HPDE6-E6E7 (cell line): ENCODE data around the gene EML6.
A peak's percentile ranks its signal among the peaks of the same experiment; 100 is the strongest.
"Not testable (repeated sequence)": the region's sequence is repeated elsewhere in the genome, so short reads cannot be mapped to it uniquely, and the experiment has no call there.

Experiments
- DNase-seq: peaks from one replicate; pipeline ENCODE4 v3.0.0; 2011; ENCODE audit warnings: missing footprints; ENCODE audit errors: extremely low spot score

EML6 gene

DNA sequence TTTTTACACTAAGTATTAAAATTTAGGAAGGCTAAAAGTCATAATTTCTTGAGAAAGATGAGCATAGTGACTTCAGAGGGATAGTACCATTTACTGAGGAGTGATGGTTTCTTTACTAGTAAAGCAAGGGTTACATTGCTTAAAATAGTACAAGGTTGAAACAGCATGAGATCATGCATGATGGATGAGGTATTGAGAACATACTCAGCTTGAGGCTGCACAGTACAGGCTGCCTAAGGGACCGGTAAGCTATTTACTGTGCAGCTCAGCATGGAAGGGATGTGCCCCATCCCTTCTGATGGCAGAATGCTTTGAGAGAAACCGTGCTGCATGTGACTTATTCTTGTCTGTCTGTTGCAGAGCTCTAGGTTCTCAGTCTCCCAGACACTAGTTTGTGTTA, 122.1 kb downstream of the EML6 start:
- no peak for DNase-seq

DNA sequence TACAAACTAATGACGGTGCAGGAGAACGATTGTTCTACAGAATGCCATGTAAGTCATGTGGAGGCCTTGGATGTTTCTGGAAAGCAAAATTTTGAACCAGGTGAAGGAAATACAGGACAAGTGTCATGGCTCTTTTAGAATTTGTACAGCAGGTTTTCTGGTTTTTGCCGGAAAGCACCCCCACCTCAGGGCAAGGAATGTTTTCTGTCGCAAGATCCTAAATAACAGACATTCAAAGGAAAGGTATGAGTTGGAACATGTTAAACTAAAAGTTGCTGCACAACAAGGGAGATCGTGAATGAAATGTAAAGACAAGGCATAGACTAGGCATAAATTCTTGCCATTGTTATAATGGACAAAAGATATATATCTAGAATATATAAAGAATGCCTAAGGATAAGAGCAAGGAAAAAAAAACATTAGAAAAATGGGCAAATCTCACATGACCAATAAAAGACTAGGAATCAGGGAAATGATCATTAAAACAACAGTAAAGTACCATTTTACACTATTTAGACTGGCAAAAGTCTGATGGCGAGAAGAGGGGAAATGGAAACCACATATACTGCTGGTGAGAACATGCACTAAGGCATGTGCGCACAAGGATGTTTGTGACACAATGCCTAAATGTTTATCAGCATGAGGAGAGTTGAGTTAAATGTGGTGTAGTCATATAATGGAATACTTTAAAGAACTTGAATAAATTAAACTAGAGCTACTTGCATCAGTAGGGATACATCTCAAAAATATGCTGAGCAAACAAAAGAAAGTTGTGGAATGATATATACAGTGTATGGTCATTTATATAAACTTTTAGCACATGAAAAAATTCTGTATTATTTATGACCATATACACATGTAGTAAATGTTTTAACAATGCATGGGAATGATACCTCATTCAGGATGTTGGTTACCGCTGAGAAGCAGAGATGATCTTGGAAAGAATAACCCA, 127.0 kb downstream of the EML6 start:
- DNase-seq: no peak

DNA sequence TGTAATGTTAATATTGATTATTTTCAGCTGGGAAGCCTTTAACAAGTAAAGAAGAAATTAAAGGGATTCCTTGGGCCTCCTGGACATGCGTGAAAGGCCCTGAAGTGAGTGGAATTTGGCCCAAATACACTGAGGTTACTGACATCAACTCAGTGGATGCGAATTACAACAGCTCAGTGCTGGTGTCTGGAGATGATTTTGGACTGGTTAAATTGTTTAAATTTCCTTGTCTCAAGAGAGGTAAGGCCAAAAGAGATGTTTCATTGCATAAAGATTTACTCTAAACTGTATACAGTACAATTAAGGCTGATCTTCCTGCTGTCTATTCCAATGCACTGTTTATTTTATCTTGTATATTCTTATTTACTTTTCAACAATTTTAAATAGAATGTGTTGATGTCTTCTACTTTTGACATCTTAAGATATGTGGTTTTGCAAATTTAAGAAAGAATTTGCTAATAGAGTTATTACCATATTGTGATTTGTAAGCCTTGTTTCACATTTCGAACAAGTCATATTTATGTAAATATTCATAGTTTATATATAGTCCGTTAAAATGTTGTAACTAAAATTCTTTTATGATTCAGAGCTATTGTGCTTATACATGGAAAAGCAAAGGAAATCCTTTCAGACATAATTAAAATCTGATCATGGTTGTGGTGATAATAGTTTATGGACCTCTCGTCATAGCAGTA, 130.3 kb downstream of the EML6 start:
- no peak for DNase-seq

DNA sequence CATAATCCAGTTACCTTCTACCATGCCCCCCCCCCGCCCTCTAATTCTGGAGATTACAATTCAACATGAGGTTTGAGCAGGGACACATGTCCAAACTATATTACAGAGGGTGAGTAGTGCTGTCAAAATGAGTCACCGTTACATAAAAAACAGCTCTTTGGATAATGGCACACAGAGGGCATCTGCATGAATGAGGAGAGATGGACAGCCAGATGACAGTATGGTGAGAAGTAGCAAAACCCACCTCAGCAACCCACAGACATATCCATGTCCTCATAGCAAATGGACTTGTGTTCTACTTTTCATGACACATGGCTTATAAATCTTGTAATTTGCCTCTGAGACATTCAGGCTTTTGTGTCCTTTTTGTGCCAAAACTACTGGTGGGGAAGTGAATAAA, 132.0 kb downstream of the EML6 start:
- DNase-seq: no peak

DNA sequence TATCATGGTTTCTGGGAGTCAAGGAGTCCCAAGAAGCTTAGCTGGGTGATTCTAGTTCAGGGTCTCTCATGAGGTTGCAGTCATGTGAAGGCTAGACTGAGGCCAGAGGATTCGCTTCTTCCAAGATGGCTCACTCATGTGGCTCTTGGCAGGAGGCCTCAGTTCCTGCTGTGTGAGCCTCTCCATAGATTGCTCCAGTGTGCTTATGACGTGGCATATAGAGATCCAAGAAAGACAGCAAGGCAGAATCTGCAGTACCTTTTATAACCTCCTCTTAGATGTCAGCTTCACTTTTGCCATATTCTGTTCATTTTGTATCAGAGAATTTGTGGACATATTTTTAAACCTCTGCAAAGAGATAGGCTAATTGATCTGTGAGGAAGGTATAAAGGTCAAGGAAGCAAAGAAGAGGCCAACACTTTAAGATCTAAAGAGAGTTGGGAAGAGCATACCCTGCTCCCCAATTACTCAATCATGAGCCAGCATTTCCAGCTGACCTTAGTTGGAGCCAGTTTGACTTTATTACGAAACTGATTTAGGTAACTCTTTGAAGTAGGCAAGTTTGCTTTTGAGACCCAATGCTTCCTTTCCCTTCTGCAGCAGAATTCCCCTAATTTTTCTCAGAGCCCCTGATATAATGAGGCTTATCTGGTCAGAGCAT, 134.7 kb downstream of the EML6 start:
- no peak for DNase-seq

DNA sequence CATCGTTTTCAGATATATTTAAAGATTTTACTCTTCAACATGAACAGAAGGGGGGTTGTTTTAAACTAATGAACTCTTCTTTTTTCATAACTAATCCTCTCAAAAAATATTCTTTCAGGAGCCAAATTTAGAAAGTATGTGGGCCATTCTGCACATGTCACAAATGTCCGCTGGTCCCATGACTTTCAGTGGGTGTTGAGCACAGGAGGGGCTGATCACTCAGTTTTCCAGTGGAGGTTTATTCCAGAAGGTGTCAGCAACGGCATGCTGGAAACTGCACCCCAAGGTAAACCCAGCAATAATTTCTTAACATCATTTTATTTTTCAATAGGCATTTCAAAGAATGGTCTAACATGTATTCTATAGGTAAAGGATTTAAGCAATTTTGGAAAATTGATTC, 136.0 kb downstream of the EML6 start:
- DNase-seq: no peak

DNA sequence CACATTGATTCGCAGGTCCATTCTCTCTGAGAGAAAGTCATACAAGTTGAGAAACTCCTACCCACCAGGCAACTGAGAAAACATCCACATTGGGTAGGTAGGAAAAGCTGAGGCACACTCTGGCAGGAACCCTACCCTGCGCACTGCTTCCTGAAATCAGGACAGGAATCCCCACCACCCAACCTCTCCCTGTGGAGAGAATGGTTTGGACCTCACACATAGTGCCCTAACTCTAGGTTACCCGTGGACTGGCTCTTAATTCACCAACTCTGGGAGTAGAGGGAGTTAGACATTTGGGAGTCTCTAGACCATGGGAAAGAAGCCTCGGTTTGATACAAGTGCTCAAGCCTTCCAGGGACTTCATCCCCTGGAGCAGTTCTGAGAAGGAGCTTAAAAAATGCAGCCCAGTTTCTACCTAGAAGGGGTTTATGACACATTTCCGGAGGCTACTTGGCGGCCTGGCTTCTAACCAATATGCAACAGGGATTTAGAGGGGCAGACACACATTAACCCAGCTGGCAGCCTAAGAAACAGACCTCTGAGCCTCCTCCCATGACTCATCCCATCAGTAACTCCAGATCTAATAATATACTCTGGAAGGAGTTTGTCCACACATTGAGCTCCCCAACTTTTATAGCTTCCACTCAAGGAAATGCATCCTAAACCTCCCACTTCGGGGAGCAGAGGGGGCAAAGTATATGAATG, 136.7 kb downstream of the EML6 start:
- DNase-seq: peak; percentile 42

DNA sequence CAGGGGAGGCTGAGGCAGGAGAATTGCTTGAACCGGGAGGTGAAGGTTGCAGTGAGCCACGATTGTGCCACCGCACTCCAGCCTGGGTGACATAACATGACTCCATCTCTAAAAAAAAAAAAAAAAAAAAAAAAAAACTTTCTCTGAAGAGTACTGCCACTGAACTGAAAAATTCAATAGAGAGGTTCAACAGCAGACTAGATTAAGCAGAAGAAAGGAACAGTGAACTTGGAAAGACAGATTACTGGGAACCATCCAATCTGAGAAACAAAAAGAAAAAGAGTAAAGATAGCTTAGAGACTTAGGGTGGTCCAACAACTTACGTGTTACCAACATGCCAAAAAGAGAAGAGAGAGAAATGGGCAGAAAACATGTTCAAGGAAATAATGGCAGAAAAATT, 138.8 kb downstream of the EML6 start:
- no peak for DNase-seq

DNA sequence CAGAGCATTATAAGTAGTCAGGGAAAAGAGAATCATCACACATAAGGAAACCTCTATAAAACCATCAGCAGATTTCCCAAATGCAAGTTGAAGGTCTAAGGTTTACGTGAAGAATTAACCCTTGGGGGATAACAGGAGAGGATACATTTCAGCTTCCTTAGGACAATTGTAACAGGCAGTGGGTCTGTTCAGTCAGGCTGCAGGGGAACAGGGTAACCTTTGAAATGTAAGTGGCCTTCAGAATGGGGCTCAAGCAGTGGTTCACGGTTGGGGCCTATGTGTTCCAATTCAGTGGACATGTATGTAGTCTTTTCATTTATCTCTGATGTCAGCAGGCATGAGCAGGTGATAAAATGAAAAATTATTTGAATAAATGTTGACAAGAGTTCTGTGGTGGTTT, 139.3 kb downstream of the EML6 start:
- DNase-seq: no peak

DNA sequence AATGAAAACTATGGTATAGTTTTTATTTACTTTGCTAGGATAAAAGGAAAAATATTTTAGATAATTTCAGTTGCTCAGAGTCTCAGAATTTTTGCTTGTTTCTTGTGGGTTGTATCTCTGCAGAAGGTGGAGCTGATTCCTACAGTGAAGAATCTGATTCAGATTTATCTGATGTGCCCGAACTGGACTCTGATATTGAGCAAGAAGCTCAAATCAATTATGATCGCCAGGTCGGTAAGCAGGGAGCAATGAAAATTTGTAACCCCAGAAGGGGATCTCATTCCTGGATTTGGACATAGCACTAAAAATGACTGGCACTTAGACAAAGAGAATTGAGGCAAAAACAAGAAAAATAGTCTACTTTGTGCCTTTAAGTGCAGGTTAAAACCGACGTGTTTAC, 140.2 kb downstream of the EML6 start:
- no peak for DNase-seq

DNA sequence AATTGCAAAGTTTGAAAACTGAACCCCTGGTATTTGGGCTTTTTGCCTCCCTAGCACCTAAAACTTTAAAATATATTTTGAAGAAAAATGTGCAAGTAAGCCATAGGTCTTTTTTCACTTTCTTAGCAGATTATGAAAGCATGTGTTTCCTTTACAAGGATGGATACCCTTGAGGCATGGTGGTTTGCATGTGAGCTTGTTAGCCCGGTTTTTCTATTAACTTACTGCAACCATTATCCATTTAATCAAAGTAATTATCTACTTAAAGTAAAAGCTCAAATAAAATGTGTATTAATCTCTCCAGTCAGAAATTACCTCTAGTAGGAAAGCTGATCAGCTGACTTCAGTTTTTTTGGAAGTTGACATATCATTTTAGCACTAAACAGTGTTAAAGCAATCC, 140.6 kb downstream of the EML6 start:
- no peak for DNase-seq

DNA sequence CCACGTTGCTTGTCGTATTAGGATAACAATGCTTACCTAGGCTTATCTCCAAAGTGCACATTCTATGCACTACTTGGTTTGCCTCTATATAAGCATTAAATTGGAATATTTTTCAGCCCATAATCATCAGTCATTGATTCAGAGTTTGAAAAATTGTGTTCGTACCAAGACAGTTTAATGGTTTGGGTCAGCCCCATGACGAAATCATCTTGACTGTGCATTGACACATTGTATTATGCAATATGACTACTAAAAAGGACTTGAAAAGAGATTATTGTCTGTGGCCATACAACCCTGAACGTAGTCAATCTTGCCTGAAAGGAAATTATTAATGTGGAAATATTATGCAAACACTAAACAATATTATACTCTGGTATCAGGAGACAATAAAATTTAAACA, 141.3 kb downstream of the EML6 start:
- DNase-seq: no peak

DNA sequence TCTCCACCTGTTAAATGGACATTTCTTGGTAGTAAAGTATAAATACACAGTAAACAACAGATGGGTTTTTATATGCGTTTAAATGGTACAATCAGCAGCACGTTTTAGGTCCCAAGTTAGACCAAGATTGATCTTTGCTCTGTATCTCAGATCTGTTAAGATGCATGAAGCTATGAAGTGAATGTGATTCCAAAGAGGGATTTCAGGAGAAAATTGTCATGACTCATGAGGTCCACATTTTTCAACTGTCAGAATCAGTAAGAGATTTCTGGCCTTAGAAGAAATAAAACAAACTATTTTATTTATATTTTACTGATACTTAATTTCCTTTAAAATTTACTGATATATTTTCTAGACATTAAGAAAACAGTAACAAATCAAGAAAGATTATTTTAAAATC, 142.7 kb downstream of the EML6 start:
- no peak for DNase-seq

DNA sequence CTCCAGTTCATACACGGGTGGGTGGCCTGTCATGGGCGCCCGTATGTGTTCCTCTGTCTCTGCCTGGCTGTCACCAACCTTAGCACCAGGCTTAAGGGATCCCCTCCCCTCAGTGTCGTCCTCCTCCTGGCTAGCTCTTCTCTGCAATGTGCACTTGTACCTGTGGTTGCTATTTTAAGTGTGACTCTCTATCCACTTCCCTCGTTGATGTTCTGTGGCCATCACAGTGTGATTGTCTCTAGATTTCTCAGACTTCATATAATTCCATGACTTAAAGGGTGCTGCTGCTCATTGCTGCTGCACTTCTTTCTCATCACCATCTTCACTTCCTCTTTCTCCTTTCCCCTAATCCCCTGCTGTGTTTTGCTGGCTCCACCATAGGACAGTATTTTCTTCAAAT, 143.4 kb downstream of the EML6 start:
- no peak for DNase-seq

DNA sequence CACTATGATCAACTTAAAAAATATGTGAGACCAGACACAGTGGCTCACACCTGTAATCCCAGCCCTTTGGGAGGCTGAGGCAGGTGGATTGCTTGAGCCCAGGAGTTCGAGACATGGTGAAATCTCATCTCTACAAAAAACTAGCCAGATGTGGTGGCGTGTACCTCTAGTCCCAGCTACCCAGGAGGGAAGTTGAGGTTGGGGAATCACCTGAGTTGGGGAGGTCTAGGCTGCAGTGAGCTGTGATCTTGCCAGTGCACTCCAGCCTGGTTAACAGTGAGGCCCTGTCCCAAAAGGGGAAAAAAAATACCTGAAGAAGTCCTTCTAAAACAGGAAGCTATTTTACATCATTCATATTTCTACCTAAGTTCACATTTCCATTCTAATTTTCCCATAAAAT, 144.0 kb downstream of the EML6 start:
- no peak for DNase-seq

DNA sequence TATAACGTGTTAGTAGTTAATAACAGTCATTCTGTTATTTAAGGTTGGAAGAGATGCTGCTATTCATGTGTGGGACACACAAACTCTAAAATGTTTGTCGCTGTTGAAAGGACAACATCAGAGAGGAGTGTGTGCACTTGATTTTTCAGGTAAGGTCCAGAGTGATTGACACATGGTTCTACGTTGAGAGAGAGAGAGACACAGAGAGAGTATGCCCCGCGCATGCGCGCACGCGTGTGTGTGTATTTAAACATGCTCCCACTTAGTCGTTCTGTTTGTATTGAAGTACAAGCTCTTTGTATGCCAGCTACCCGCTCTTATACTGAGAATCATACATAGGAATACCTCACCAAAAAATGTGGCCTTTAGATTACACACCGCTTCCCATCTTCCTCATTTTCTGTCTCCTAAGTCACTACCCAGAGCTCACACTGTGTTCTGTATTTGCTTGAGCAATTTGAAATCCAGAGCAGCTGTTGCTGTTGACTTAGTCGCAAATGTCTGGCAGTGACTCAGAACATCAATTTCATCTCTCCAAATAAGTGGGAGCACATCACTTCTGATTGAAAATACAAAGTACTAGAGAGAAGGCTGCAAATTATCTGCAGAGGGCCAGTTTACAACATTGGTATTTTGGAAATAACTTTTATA, 148.1 kb downstream of the EML6 start:
- no peak for DNase-seq

DNA sequence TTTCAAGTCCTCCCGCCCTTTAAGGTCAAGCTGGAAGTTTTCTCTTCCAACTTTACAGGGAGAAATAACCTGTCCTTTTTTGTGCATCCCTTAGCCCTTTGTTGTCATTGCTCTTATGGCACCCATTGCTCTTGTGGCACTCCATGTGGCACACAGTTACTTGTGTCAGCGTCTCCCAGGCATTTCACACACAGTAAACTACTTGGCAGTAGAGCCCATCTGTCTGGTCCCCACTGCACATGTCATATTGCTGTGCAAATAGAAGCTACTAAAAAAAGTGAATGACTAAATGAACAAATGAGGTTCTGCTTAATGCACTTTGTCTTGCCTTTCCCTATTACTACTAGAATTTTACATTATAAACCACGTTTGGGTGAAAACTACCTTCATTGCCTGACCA, 149.3 kb downstream of the EML6 start:
- DNase-seq: no peak

DNA sequence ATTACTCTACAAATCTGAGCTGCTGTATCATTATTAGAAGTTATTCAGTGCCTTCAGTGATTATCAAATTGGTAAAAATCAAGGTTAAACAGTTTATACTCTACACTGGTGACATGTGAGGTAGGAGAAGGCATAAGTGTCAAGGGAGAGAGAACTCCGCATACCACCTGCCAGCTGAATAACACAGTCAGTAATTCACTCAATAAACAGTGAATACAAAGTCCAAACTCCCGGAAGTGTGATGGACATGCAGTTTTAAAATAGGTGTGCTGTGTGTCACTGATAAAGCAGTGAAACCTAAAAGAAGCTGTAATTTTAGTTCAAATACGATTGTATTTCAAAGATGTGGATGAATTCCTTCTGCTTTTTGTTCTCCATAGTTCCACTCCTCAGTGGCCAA, 149.8 kb downstream of the EML6 start:
- not testable (repeated sequence) for DNase-seq

DNA sequence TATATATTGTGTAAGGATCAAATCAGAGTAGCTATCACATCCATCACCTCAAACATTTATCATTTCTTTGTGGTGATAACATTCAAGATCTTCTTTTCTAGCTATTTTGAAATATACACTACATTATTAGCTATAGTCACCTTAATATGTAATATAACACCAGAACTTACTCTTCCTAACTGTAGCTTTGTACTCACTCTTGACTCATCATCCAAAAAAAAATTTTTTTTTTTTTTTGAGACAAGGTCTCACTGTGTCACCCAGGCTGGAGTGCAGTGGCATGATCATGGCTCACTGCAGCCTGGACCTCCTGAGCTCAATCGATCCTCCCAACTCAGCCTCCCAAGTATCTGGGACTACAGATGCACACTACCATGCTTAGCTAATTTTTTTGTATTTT, 153.3 kb downstream of the EML6 start:
- DNase-seq: no peak

DNA sequence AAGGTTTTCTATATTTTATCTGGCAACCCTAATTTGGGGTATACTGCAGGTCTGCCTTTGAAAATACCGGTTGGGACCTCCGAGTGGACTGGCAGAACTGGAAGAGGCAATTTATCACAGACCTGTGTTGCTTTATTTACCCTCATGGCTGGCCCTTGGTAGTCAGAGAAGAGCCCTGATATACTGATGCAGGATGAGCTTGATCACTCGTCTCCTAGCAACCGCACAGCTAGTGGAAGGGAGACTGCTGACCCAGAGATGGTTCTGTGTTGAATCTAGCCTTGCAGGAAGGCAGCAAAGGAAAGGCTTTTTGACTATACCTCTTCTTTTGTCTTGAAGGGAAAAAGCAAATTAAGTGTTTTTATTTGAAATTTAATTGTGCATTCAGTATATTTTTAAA, 154.7 kb downstream of the EML6 start:
- DNase-seq: no peak

DNA sequence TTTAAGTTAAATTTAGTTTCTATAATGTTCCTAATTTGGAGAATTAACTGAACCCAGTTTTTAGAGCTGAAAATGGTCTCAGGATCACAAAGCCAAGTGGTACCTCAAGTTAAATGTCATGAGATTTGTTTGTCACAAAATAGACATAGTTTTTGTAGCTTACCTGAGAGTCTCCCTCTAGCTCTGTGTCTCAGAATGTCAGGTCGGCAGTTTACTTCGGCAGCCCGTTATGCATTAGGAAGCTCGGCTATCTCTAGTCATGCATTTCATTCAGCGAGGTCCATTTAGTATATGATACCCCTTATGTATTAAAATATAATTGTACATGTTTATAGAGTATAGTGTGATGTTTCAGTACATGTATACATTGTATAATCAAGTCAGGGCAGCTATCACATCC, 155.6 kb downstream of the EML6 start:
- DNase-seq: no peak
